ENCODE measurements around the gene GULP1.
A peak's percentile ranks its signal among the peaks of the same experiment; 100 is the strongest.

The GULP1 gene

GRCh38 chr2:188444106-188444835, 152.6 kb downstream of the GULP1 start:
- no peak for TF ChIP-seq CTCF (conservative IDR thresholded peaks at IDR 0.05; ENCODE audit: low read depth, low read length)
- H3K4me3 ChIP-seq (ENCODE audit: low read length) = no peak overlapping the region
- peak; percentile 21 for DNase-seq (ENCODE audit: low read depth)

- DNase-seq (ENCODE audit: low read depth) = no peak
- H3K4me3 ChIP-seq (ENCODE audit: low read length) = no peak overlapping the region
- TF ChIP-seq CTCF (conservative IDR thresholded peaks at IDR 0.05; ENCODE audit: low read depth, low read length) = no peak
These were observed 157.9 kb downstream of the GULP1 start for GRCh38 chr2:188449561-188449960.

- no peak for DNase-seq (ENCODE audit: low read depth)
- TF ChIP-seq CTCF (conservative IDR thresholded peaks at IDR 0.05; ENCODE audit: low read depth, low read length) = no peak
- H3K4me3 ChIP-seq (ENCODE audit: low read length) = no peak overlapping the region
These were observed 158.3 kb downstream of the GULP1 start for GRCh38 chr2:188449971-188450370.

GRCh38 chr2:188450732-188451483, 159.2 kb downstream of the GULP1 start:
- H3K4me3 ChIP-seq (ENCODE audit: low read length) = no peak overlapping the region
- TF ChIP-seq CTCF (conservative IDR thresholded peaks at IDR 0.05; ENCODE audit: low read depth, low read length) = no peak
- DNase-seq (ENCODE audit: low read depth) = no peak

- no peak overlapping the region for H3K4me3 ChIP-seq (ENCODE audit: low read length)
- no peak for TF ChIP-seq CTCF (conservative IDR thresholded peaks at IDR 0.05; ENCODE audit: low read depth, low read length)
- no peak for DNase-seq (ENCODE audit: low read depth)
These were observed 160.4 kb downstream of the GULP1 start for GRCh38 chr2:188452084-188452483.

- no peak overlapping the region for H3K4me3 ChIP-seq (ENCODE audit: low read length)
- no peak for DNase-seq (ENCODE audit: low read depth)
- TF ChIP-seq CTCF (conservative IDR thresholded peaks at IDR 0.05; ENCODE audit: low read depth, low read length) = peak; percentile 29
These were observed 164.6 kb downstream of the GULP1 start for GRCh38 chr2:188456114-188456909.
